SJCRH30 (cell line): ENCODE measurements around the gene LCN1. TPM values are rescaled to one million over a fixed set of nuclear protein-coding genes. Genes with fewer than 3 reads are reported as not detected.

Experiments
- DNase-seq, 2 experiments: peaks; one replicate each; pipeline ENCODE4 v3.0.0-alpha.2; 2015 to 2020
- H3K27ac ChIP-seq: fragments of 250-450 bp; sonication (Bioruptor Pico); 2 replicates; pipeline ENCODE4 v1.5.1; 2020; ENCODE audit warnings: mild to moderate bottlenecking, moderate library complexity
- H3K27me3 ChIP-seq: fragments of 250-450 bp; sonication (Bioruptor Pico); 2 replicates; pipeline ENCODE4 v1.5.1; 2020; ENCODE audit warnings: mild to moderate bottlenecking, moderate library complexity
- H3K36me3 ChIP-seq: fragments of 250-450 bp; sonication (Bioruptor Pico); 2 replicates; pipeline ENCODE4 v1.5.1; 2020; ENCODE audit warnings: mild to moderate bottlenecking, moderate library complexity
- H3K4me1 ChIP-seq: fragments of 250-450 bp; sonication (Bioruptor Pico); 2 replicates; pipeline ENCODE4 v1.5.1; 2020; ENCODE audit warnings: mild to moderate bottlenecking, moderate library complexity
- H3K4me3 ChIP-seq: fragments of 250-450 bp; sonication (Bioruptor Pico); 2 replicates; pipeline ENCODE4 v1.5.1; 2020; ENCODE audit warnings: mild to moderate bottlenecking, moderate library complexity
- H3K9me3 ChIP-seq: fragments of 250-450 bp; sonication (Bioruptor Pico); replicated peaks from 2 replicates; pipeline ENCODE4 v1.5.1; 2020; ENCODE audit warnings: mild to moderate bottlenecking, moderate library complexity
- total RNA-seq: library from RNA; depleted of rRNA; stranded (reverse); fragments of >200 nt; shearing (Covaris generic); gene quantifications from 2 replicates; pipeline ENCODE4 v1.2.3, GENCODE V29; 2014

LCN1 gene
- total RNA-seq, 1 experiment from 2014 or later = not detected

DNA sequence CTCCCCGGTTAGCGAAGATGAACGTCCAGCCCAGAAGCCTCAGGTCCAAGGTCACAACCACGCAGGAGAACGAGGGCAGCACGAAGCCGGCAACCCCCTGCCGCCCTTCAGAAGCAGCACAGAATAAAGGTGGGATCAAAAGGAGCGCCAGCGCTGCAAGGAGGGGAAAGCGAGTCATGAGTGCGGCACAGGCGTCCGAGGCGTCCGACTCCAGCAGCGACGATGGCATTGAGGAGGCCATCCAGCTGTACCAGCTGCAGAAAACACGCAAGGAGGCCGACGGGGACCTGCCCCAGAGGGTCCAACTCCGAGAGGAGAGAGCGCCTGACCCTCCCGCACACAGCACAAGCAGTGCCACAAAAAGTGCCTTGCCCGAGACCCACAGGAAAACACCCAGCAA is 35.9 kb upstream of the LCN1 start:
- no peaks in the 10 kb centered on the region for H3K9me3 ChIP-seq
- H3K4me1 ChIP-seq = peaks cover 2% of the 10 kb centered on the region; the same call in 1 of the 2 replicates
- no peaks in the 10 kb centered on the region; the same call in 1 of the 2 replicates for H3K27me3 ChIP-seq
- H3K27ac ChIP-seq = no peak overlapping the region
- no peak for DNase-seq
- no peak overlapping the region for H3K4me3 ChIP-seq
- no peaks in the 10 kb centered on the region for H3K36me3 ChIP-seq

DNA sequence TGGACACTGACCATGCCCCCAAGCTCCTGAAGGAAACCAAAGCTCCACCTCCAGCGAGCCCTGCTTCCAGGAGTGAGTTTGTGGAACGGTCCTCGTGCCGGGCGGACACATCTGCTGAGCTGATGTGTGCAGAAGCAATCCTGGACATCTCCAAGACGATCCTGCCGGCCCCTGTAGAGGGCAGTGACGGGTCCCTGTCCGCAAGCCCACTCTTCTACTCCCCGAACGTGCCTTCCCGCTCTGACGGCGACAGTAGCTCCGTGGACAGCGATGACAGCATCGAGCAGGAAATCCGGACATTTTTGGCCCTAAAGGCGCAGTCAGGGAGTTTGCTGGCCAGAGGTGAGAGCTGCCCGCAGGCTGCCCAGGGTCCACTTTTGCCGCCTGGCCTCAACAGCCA is 35.4 kb upstream of the LCN1 start:
- no peak overlapping the region for H3K27ac ChIP-seq
- no peak overlapping the region for H3K4me3 ChIP-seq
- DNase-seq = no peak
- H3K9me3 ChIP-seq = no peaks in the 10 kb centered on the region
- no peaks in the 10 kb centered on the region for H3K36me3 ChIP-seq
- no peaks in the 10 kb centered on the region; the same call in 1 of the 2 replicates for H3K27me3 ChIP-seq
- peaks cover 3% of the 10 kb centered on the region; the same call in 1 of the 2 replicates for H3K4me1 ChIP-seq

DNA sequence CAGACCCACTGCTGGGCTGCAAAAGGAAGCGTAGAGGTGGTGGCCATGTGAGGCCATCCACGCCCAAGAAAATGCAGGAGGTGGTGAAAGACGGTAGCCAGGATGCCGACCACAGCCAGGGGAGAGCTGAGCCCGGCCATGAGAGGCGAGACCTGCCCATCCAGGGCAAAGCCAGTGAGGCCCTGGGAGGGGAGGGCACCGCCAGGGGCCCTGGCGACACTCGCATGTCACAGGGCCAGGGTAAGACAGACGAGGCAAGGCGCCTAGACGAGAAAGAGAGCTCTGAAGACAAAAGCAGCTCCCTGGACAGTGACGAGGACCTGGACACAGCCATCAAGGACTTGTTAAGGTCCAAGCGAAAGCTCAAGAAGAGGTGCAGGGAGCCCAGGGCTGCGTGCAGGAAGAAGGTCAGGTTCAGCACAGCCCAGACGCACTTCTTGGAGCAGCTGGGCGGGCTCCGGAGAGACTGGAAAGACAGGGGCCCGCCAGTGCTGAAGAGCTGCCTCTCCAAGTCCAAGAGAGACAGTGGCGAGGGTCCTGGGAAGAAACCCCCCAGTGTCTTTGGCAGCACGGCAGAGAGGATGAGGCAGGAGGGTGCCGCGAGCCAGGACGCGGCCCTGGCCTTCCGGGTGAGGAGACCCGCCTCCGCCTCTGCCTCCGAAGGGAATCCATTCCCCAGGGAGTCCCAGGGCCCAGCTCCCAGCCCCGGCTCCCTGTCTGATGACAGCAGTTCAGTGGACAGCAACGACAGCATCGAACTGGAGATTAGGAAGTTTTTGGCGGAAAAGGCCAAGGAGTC is 34.8 kb upstream of the LCN1 start:
- DNase-seq = no peak
- Histone ChIP-seq H3K9me3 (no peaks in the 10 kb centered on the region), H3K27ac (no peak overlapping the region), H3K4me1 (peaks cover 3% of the 10 kb centered on the region; the same call in 1 of the 2 replicates), H3K27me3 (peaks cover 6% of the 10 kb centered on the region; the same call in 1 of the 2 replicates), H3K4me3 (no peak overlapping the region), H3K36me3 (no peaks in the 10 kb centered on the region)

DNA sequence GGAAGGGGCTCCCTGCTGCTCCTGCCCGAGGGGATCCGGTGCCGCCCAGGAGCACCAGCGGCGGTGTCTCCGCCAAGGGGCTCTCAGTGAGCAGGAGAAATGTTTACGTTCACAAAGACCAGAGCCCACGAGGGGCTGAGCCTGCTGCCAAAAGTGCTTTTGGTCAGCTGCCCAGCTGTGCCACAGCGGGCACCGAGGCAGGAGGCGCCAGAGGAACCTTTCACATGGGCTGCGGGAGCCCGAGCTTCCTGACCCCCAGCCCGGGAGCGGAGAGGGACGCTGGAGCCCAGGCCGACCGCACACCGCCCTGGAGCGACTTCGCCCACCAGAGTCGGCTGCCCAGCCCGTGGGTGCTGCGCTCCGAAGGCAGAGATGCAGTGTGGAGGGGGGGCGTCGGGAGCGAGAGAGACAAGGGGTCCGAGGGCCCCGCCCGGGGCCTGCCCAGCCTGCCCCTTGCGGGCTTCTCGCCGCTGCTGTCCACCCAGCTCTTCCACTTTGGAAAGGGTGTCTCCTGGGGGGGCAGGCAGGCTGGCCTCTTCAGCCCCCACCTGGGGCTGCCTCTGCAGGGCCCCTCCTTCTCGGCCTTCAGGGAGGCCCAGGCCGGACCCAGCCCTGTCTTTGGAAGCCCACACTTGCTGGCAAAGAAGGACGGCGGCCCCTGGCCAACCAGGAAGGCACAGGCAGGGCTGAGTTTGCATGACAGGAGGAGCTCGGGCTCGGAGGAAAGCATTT is 33.8 kb upstream of the LCN1 start:
- Histone ChIP-seq H3K36me3 (no peaks in the 10 kb centered on the region), H3K9me3 (no peaks in the 10 kb centered on the region), H3K27ac (no peak overlapping the region), H3K4me1 (peaks cover 3% of the 10 kb centered on the region; the same call in 1 of the 2 replicates), H3K27me3 (peaks cover 9% of the 10 kb centered on the region; the same call in 1 of the 2 replicates), H3K4me3 (no peak overlapping the region)
- no peak for DNase-seq

DNA sequence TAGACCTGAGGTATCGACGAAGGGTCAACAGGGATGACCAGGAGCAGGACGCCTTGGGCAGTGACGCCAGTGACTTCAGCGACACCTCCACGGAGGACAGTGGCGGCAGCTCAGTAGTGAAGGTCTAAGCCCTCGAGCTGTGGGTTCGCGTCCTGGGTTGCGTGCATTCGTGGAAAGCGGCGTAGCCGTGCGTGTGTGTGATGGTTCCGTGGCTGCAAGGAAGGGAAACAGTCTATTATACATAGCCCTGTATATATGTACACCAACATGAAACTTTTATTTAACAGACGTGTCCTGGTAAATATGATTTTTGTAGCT is 33.3 kb upstream of the LCN1 start:
- peaks cover 11% of the 10 kb centered on the region for H3K27me3 ChIP-seq
- no peak overlapping the region for H3K27ac ChIP-seq
- H3K4me3 ChIP-seq = no peak overlapping the region
- no peak for DNase-seq
- H3K9me3 ChIP-seq = no peaks in the 10 kb centered on the region
- peaks cover 3% of the 10 kb centered on the region; the same call in 1 of the 2 replicates for H3K4me1 ChIP-seq
- H3K36me3 ChIP-seq = no peaks in the 10 kb centered on the region

- DNase-seq = no peak
- peaks cover 3% of the 10 kb centered on the region; the same call in 1 of the 2 replicates for H3K4me1 ChIP-seq
- peaks cover 14% of the 10 kb centered on the region for H3K27me3 ChIP-seq
- no peaks in the 10 kb centered on the region for H3K36me3 ChIP-seq
- no peaks in the 10 kb centered on the region for H3K9me3 ChIP-seq
- no peak overlapping the region for H3K27ac ChIP-seq
- H3K4me3 ChIP-seq = no peak overlapping the region
Measured at GRCh38 chr9:135488527-135488926, 32.7 kb upstream of the LCN1 start.

GRCh38 chr9:135489188-135489906 is 31.9 kb upstream of the LCN1 start:
- H3K27me3 ChIP-seq = peaks cover 14% of the 10 kb centered on the region
- no peaks in the 10 kb centered on the region for H3K36me3 ChIP-seq
- H3K4me3 ChIP-seq = no peak overlapping the region
- H3K4me1 ChIP-seq = peaks cover 3% of the 10 kb centered on the region; the same call in 1 of the 2 replicates
- no peaks in the 10 kb centered on the region for H3K9me3 ChIP-seq
- H3K27ac ChIP-seq = no peak overlapping the region
- no peak for DNase-seq

GRCh38 chr9:135490166-135490870 is 30.9 kb upstream of the LCN1 start:
- Histone ChIP-seq H3K36me3 (no peaks in the 10 kb centered on the region), H3K4me1 (peaks cover 3% of the 10 kb centered on the region; the same call in 1 of the 2 replicates), H3K4me3 (no peak overlapping the region), H3K27me3 (peaks cover 19% of the 10 kb centered on the region), H3K9me3 (no peaks in the 10 kb centered on the region), H3K27ac (no peak overlapping the region)
- no peak for DNase-seq

DNA sequence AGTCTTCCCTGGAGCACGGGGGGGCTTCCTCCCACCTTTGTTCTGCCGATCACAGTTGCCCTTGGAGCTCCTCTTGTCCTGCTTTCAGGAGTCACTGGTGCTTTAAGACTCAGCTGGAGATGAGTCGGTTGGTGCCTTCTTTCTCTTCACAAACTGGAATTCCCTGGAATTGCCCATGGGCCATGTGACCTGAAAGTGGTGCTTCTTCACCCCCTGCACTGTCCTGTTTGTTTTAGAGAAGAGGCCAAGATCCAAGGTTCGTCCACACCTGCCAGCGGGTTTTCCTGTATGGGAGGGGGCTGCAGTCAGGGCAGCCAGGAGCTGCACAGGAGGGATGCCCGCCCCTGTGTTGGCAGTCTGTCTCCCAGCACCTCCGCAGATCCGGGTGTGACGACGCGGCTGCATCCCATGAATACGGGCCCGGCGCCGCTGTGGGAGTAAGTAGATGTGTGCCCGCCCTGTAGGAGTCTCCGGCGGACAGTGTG is 30.2 kb upstream of the LCN1 start:
- H3K36me3 ChIP-seq = no peaks in the 10 kb centered on the region
- H3K27me3 ChIP-seq = peaks cover 19% of the 10 kb centered on the region
- no peak for DNase-seq
- peaks cover 3% of the 10 kb centered on the region; the same call in 1 of the 2 replicates for H3K4me1 ChIP-seq
- no peak overlapping the region for H3K4me3 ChIP-seq
- H3K9me3 ChIP-seq = no peaks in the 10 kb centered on the region
- H3K27ac ChIP-seq = no peak overlapping the region

DNA sequence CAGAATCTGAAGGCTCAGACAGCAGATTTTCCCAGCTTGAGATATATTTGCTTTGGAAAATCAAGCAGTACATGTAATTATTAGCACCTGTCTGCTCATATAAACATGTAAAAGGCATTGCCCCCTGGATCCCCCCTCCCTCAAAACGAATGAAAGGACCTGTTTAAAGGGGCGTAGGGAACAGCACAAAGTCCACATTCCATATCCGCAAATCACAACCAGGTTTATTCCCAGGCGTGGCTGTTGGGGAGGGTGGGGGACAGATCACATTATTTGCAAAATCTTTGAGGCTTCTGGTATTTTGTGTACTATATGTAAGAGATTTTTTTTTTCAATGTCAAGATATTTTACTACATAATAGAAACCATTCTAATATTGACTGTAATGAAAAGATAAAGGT is 29.5 kb upstream of the LCN1 start:
- no peak overlapping the region for H3K27ac ChIP-seq
- peaks cover 19% of the 10 kb centered on the region for H3K27me3 ChIP-seq
- H3K4me3 ChIP-seq = no peak overlapping the region
- peaks cover 3% of the 10 kb centered on the region; the same call in 1 of the 2 replicates for H3K4me1 ChIP-seq
- H3K36me3 ChIP-seq = no peaks in the 10 kb centered on the region
- no peak for DNase-seq
- no peaks in the 10 kb centered on the region for H3K9me3 ChIP-seq

- Histone ChIP-seq H3K4me3 (no peak overlapping the region), H3K27me3 (peaks cover 21% of the 10 kb centered on the region), H3K4me1 (peaks cover 3% of the 10 kb centered on the region; the same call in 1 of the 2 replicates), H3K36me3 (no peaks in the 10 kb centered on the region), H3K27ac (no peak overlapping the region), H3K9me3 (no peaks in the 10 kb centered on the region)
- DNase-seq = no peak
Measured at GRCh38 chr9:135492886-135493669, 28.2 kb upstream of the LCN1 start.

GRCh38 chr9:135494791-135495559 is 26.3 kb upstream of the LCN1 start:
- no peaks in the 10 kb centered on the region for H3K36me3 ChIP-seq
- peaks cover 7% of the 10 kb centered on the region; the same call in 1 of the 2 replicates for H3K4me1 ChIP-seq
- no peaks in the 10 kb centered on the region for H3K9me3 ChIP-seq
- no peak for DNase-seq
- H3K27ac ChIP-seq = no peak overlapping the region
- no peak overlapping the region for H3K4me3 ChIP-seq
- peaks cover 30% of the 10 kb centered on the region for H3K27me3 ChIP-seq
